Cerebellar nuclear complex (tissue), 1 donor: ENCODE data around the gene ZNF831.

Experiments used
- DNase-seq, 2 experiments: peaks; one replicate each; lab custom pipeline; 2025; lab: John Stamatoyannopoulos, UW

Gene ZNF831

DNA sequence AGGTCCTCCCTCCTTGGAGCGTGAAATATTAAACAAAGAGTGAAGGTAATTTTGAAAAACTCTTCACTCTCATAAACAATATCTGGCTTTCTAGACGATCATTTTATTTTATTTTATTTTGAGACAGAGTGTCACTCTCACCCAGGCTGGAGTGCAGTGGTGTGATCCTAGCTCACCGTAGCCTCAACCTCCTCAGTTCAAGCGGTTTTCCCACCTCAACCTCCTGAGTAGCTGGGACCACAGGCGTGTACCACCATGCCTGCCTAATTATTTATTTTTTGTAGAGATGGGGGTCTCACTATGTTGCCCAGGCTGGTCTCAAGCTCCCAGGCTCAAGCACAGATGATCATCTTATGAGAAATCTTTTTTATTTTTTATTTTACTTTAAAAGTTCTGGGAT is 16.4 kb downstream of the ZNF831 start:
- DNase-seq: no peak

DNA sequence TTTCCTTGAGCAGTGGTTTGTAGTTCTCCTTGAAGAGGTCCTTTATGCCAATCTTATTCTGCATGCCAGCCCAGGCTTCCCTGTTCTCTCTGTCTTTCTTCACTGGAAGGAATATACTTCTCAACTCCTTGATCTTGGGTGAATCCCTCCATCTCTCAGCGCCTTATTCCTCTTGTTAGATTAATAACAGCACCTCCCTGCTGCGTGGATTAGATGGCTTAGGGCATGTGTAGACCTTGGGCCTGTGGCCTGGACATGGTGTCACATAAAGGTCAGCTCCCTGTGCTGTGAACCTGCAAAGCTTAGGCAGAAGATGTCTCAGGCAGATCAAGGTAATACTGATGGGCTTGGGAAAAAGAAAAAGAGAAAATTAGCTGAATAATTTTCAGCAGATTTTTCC is 18.3 kb downstream of the ZNF831 start:
- no peak for DNase-seq

DNA sequence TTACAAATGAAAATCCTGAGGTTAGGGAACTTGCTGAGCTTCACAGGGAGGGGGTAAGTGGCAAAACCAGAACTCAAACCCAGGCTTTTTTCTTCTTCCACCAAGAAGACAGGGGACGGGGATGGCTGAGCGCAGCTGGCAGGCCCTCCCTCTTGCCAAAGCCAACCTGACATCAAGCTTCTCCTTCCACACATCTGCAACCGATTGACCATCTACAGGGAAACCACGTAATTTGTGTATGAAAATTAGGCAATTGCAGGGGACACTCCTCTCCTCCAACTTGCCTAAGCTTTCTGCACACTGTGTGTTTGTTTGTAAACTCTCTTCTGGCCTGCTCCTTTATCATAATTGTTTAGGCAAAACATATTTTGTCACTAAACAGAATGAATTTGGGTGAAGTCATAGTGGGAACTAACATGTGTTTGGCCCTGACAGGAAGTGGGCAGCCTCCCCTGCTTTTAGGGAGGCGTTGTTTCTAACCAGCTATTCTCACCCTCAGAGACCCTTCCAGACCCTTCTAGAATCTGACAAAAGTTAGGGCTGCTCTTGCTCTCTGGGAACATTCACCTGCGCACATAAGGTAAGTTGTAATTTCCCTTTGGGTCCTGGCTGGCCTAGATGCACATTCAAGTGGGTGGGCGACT is 18.9 kb downstream of the ZNF831 start:
- DNase-seq: no peak

DNA sequence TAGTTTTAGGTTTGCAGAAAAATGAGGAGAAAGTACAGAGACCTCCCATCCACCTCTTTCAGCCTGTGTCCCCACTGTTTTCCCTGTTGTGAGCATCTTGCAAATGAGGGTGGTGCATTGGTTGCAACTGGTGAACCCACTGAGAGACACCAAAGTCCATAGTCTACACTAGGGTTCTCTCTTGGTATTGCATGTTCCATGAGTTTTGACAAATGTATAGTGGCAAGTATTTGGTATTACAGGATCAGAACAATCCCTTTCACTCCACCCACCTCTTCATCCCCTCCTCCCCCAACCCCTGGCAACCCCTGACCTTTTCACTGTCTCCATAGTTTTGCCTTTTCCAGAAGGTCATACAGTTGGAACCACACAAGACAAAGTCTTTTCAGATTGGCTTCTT is 20.1 kb downstream of the ZNF831 start:
- no peak for DNase-seq

DNA sequence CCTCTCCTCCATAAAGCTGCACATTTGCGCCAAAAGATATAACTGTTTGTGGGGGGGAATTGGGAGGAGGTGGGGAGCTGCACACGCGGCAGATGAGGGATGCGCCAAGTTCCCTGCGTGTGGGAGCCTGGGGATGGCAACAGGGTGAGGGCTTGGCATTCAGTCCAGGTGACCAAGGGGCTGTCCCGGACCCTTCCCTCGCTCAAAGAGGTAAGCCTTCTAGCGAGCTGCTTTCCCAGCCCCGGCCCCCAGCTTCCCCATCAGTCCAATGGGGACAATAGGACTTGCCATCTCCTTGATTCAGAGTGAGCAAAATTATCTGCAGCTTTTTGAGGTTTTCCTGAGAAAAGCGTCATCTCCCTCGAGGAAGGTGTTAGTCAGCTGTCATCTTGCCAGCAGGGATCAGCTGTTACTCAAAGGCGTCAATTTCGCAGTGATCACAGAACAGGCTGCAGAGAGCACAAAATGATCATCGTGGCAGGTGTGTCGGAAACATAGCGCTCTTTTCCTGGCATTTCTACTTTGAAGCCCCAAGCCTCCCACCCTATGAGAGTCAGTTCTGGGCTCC is 21.3 kb downstream of the ZNF831 start:
- no peak for DNase-seq

DNA sequence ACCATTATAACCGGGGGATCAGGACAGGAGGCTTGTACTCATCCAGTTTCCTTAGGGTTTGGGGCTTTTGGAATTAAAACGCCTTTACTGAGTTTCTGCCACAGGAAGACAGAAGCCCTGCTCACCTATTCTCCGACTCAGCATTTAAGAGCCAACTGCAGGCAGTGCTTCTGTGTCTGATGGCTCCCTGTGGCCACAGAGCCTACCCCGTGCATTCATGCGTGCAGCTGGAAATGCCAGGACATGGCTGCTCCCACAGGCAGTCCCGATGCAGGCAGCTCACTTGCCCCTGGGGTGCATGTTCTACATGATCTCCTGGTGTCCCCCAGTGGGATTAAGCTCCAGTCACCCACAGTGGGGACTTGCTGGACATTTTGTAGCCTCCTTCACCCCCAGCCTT is 22.2 kb downstream of the ZNF831 start:
- peak in 1 of 2 experiments; percentile 10 for DNase-seq

DNA sequence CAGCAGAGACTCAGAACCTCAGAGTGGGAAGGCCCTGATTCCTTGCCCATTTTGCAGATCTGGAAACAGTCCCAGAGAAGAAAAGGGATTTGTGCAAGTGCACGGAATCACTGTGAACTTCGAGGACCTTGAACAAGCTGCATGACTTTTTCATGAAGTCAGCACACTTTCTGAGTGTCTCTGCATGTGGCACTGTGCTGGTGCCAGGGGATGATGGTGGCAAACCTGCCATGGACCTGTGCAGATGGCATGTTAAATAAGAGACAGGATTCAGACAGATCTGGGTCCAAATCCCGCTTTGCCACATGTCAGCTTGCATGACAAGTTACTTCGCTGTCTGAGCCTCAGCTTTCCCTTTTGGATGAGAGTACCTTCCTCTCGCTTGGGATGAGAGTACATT is 26.8 kb downstream of the ZNF831 start:
- no peak for DNase-seq

DNA sequence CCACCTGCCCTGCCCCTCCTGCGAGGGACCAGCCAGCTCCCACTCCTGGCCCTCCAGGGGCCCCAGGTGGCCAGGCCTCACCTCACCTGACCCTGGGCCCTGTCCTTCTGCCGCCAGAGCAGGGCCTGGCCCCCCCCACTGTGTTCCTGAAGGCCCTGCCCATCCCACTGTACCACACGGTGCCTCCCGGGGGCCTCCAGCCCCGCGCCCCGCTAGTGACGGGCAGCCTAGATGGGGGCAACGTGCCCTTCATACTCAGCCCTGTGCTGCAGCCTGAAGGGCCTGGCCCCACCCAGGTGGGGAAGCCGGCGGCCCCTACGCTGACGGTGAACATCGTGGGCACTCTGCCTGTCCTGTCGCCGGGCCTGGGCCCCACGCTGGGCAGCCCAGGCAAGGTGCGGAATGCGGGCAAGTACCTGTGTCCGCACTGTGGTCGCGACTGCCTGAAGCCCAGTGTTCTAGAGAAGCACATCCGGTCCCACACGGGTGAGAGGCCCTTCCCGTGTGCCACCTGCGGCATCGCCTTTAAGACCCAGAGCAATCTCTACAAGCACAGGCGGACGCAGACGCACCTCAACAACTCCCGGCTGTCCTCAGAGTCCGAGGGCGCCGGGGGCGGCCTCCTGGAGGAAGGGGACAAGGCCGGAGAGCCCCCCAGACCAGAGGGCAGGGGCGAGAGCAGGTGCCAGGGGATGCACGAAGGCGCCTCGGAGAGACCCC is 27.6 kb downstream of the ZNF831 start:
- no peak for DNase-seq

DNA sequence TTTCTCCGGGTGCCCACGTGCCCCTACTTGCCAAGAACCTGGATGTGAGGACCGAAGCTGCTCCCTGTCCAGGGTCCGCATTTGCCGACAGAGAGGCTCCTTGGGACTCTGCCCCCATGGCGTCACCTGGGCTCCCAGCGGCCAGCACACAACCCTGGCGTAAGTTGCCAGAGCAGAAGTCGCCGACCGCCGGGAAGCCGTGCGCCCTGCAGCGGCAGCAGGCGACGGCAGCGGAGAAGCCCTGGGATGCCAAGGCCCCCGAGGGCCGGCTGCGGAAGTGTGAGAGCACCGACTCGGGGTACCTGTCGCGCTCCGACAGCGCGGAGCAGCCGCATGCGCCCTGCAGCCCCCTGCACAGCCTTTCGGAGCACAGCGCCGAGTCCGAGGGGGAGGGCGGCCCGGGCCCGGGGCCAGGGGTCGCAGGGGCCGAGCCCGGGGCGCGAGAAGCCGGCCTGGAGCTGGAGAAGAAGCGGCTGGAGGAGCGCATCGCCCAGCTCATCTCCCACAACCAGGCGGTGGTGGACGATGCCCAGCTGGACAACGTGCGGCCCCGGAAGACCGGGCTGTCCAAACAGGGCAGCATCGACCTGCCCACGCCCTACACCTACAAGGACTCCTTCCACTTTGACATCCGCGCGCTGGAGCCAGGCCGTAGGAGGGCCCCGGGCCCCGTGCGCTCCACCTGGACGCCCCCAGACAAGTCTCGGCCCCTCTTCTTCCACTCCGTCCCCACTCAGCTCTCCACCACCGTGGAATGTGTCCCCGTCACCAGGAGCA is 28.3 kb downstream of the ZNF831 start:
- no peak for DNase-seq

DNA sequence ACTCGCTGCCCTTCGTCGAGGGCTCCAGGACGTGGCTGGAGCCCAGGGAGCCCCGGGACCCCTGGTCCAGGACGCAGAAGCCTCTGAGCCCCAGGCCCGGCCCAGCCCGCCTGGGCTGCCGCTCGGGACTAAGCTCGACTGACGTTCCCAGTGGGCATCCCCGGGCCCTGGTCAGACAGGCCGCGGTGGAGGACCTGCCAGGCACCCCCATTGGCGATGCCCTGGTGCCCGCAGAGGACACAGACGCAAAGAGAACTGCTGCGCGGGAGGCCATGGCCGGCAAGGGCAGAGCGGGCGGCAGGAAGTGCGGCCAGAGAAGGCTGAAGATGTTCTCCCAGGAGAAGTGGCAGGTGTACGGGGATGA is 28.9 kb downstream of the ZNF831 start:
- DNase-seq: no peak

DNA sequence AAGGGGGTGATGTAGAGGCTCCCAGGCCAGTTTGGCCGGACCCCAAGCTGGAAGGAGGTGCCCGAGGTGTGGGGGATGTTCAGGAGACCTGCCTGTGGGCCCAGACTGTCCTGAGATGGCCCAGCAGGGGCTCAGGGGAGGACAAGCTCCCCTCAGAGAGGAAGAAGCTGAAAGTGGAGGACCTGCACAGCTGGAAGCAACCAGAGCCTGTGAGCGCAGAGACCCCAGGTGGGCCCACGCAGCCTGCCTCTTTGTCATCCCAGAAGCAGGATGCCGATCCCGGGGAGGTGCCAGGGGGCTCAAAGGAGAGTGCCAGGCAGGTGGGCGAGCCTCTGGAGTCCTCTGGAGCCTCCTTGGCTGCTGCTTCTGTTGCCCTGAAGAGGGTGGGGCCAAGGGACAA is 29.7 kb downstream of the ZNF831 start:
- DNase-seq: no peak

DNA sequence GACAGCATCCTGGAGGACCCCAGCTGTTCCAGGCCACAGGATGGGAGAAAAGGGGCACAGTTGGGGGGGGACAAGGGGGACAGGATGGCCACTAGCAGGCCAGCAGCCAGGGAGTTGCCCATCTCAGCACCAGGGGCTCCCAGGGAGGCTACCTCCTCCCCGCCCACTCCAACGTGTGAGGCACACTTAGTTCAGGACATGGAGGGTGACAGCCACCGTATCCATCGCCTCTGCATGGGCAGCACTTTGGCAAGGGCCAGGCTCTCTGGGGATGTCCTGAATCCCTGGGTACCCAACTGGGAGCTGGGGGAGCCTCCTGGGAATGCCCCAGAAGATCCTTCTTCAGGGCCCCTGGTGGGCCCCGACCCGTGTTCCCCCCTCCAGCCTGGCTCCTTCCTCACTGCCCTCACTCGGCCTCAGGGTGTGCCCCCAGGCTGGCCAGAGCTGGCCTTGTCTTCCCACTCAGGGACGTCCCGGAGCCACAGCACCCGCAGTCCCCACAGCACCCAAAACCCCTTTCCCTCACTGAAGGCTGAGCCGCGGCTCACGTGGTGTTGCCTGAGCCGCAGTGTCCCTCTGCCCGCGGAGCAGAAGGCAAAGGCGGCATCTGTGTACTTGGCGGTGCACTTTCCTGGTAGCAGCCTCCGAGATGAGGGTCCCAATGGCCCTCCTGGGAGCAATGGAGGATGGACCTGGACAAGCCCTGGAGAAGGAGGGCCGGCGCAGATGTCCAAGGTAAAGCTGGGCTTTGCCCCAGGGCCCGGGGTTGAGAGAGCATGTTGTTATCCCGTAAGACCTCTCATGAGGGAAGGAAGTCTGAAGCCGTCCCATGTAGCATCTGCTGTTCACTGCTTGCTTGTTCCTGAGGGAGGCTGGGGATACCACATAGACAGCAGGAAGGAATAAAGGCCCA is 30.7 kb downstream of the ZNF831 start:
- DNase-seq: no peak

DNA sequence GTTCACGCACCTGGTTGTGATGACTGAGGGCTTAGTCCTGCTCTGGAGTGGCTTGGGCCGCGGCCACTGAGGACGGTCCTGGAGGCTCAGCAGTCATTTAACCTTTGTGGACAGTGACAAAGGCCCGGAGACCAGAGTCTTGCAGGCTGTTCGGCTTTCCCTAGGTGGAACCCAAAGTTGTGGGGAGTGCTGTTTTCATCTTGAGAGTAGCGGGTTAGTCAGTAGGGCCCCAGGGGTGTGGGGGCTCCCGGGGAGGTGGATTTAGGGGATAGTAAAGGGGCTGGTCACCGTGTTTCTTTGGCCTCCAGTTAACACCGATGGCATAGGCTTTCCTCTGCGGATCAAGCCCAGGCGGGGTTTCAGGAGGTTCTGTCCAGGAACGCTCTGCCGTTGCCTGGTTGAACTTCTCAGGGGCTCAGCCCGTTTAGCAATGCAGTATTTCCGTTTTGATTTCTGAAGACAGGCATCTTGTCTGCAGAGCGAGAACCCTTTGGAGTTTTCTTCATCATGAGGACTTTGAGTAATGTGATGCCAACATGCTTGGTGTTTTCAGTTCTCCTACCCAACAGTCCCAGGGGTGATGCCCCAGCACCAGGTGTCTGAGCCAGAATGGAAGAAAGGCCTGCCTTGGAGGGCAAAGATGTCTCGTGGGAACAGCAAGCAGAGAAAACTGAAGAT is 31.8 kb downstream of the ZNF831 start:
- no peak for DNase-seq

DNA sequence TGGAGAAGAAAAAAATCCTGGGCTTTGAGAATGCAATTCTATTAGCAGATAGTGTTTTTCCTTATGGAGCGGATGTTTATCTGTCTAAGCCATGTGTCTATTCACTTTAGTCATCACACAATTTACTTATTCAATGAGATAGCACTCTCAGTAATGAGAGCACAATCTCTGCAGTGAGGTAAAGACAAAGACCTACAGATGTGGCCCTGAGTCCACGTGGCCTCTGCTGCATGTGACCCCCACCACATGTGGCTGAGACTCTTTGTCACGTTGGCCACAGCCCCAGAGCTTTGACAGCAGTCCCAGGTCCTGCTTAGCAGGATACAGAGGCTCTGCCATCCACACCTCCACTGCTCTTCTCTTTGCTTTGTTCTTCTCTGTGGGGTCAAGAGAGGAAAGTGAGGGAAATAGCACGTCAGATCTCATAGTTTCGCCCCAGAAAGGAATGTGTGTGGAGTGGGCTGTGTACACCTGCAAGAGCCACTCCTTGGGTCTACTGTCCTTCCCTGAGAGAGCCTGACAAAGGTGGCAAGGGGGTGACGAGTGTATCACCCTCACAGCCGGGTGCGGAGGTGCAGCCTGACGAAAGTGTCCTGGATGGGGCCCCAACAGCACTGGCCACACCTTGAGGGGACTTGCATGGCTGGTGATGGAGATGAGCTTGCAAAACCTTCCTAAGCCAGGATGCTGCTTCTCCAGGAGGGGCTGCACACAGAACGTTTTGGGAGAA is 40.7 kb downstream of the ZNF831 start:
- DNase-seq: no peak

DNA sequence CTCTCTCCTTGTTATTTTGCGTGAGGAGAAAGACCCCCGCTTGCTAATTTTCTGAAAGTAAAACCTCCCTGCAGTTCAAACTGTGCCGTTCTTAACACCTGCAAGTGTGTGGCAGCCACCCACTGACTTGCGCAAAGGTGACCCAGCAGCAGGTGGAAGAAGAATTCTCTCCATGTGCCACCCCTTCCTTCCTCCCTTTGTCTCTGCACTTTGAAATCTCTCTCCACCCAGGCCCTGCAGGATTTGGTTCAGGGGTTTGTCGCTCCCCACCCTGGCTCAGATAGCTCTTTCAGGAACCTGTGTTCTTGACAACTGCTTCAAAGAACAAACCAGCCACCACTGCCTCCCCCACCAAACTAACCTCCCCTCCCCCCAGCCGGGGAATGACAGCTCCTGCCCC is 41.4 kb downstream of the ZNF831 start:
- no peak for DNase-seq

DNA sequence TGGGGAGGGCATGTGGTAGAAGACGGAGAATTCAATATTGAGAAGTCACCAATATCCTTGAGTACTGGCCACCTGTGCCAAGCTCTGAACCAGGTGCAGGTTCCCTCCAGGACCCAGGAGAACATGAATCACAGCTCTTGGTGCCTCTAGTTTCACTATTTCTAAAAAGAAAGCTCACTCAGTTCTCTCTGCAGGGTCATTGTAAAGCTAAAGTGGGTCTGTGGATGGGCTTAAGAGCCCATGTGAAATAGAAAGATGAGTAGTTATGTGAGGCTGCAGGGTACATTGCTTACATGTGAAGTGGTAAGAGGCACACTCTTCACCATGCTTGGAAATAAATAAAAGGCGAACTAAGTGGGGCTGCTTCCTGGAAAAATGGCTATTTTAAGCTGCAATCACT is 43.6 kb downstream of the ZNF831 start:
- DNase-seq: no peak

DNA sequence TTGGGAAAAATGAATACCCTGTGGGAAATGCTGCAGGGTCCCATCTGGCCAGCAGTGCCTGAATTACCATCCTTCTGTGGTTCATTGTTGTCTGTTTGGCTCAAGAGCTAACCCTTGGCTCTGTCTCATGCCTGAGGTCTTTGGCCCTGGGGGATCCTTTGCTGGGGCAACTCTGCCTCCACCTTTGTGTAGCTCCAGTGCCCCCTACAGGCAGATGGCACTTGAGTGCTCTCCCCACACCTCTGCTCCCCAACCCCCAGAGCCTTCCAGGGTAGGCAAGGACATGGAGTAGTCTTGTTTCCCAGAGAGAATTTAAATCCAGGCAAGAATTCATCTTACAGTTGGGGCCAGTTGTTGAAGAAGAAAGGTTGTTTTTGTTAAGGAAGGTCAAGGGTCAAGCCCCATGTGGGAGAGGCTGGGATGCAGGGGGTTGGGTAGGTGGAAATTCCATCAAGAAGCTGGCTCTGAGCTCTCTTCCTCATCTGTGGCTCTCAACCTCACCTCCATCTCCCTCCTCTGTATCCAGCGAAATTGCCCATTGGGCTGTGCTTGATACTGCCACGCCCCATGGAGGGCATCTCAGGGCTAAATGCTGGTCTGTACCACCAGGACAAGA is 44.2 kb downstream of the ZNF831 start:
- no peak for DNase-seq

DNA sequence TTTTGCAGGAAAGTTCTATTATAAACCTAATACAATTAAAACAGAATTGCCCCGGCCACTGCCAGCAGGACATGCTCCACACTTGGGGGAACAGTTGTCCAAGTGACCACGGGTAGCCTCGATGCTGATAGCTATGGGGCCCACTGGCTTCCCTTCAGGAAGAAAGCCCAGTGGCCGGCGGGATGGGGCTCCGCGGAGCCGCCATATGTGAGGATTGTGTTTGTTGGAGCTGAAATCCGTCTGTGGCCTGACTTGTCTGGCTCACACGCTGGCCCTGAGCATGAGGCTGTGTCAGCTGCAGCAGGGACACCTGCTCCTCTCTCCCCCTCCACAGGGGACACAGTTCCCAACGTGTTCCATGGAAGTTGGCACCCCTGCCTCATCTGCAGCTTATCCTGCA is 46.6 kb downstream of the ZNF831 start:
- no peak for DNase-seq

DNA sequence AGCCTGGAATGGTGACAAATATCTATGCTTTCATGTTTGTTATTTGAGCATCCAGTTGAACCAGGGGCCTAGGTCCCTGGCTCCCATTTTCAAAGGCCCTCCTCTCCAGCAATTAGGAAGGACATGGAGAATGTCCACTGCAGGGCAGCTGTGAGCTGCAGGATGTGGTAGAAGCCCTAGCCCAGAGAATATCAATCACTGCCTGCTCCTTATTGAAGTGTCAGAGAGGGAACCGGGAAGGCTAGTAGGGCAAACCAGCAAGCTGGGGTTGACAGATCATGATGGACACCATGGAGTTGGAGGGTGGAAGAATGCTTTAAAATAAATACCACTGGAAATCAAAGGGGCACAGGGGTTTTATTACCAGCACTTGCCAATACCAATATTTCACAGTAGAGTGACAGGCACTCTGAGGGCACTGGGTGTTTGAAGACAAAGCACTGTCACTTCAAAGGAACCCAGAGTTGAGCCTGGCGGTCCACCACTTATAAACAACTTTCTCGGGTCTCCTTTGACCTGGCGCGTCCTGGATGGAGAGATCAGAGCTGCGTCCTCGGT is 47.7 kb downstream of the ZNF831 start:
- no peak for DNase-seq

DNA sequence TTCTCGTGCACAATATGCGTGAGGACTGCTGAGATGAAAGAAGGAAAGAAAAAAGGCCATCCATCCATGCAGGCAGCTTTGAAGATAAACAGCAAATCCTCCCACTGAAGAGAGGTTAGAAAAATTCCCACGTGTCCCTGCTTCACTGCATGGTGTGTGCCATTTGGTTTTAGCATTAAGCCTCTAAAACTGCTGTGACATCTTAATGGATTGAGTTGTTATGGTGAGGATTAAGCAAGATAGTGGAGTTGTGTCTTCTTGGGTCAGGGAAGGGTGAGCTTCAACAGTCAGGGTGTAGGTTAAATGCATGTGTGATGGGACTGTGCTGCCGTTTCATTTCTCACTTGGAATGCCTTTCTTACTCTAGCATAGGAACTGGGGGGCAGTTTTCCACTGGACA is 50.5 kb downstream of the ZNF831 start:
- no peak for DNase-seq
